ENCODE measurements around the gene C16orf78.

DNA sequence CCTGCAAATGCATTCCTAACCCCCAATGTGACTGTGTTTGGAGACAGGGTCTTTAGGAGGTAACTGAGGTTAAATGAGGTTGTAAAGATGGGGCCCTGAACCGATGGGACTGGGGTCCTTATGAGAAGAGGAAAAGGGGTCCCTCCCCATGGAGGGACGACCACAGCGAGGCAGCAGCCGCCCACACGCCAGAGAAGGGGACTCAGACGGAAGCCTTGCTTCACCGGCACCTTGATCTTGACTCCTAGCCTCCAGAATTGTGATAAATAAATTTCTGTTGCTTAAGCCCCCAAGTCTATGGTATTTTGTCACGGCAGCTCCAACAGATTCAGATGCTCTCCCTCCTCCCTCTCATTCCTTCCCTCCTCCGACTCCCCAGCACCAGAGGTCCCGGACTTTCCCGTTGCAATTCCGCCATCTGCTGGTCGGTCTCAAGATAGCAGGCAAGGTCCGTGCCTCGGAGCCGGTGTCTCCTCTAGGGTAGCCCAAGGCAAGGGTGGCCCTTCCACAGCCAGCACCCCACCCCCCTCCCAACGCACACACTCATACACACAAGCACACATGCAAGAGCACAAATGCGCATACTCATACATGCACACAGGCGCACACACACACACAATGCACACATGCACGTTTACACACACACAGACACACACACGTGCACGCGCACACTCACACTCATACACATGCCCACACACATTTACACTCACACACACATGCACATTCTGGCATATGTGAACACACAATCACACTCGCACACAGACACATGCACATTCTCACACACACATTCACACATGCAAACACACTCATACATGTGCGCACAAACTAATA lies 23.1 kb upstream of the C16orf78 start:
- no peak for TF ChIP-seq POLR2A (IDR thresholded peaks at IDR 0.05)
- TF ChIP-seq, protein P1, sequence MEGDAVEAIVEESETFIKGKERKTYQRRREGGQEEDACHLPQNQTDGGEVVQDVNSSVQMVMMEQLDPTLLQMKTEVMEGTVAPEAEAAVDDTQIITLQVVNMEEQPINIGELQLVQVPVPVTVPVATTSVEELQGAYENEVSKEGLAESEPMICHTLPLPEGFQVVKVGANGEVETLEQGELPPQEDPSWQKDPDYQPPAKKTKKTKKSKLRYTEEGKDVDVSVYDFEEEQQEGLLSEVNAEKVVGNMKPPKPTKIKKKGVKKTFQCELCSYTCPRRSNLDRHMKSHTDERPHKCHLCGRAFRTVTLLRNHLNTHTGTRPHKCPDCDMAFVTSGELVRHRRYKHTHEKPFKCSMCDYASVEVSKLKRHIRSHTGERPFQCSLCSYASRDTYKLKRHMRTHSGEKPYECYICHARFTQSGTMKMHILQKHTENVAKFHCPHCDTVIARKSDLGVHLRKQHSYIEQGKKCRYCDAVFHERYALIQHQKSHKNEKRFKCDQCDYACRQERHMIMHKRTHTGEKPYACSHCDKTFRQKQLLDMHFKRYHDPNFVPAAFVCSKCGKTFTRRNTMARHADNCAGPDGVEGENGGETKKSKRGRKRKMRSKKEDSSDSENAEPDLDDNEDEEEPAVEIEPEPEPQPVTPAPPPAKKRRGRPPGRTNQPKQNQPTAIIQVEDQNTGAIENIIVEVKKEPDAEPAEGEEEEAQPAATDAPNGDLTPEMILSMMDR (IDR thresholded peaks at IDR 0.05) = peak in 3 of 4 experiments; percentile 53 to 86 (median 79)

Data from gastroesophageal sphincter (tissue), 3 donors.